GM10847 (cell line): Measurements from ENCODE around the gene LHPP.

Experiments used
- POLR2A ChIP-seq: IDR thresholded peaks from 2 replicates; pipeline ENCODE4 v1.6.1; 2011; ENCODE audit not compliant: insufficient read length; ENCODE audit errors: extremely low read depth

Gene LHPP

GRCh38 chr10:124572751-124573150, 111.1 kb downstream of the LHPP start:
- TF ChIP-seq POLR2A, result no peak

GRCh38 chr10:124573726-124574455, 112.3 kb downstream of the LHPP start:
- TF ChIP-seq POLR2A, result no peak

GRCh38 chr10:124574456-124575070, 112.9 kb downstream of the LHPP start:
- no peak for TF ChIP-seq POLR2A

GRCh38 chr10:124575107-124576035, 113.7 kb downstream of the LHPP start:
- no peak for TF ChIP-seq POLR2A

GRCh38 chr10:124576526-124577420, 115.2 kb downstream of the LHPP start:
- TF ChIP-seq POLR2A, result no peak

- no peak for TF ChIP-seq POLR2A
Observed at GRCh38 chr10:124577651-124578050, 116.0 kb downstream of the LHPP start.

GRCh38 chr10:124578231-124579010, 116.8 kb downstream of the LHPP start:
- TF ChIP-seq POLR2A, result no peak

GRCh38 chr10:124579011-124579399, 117.4 kb downstream of the LHPP start:
- TF ChIP-seq POLR2A, result no peak

- no peak for TF ChIP-seq POLR2A
Observed at GRCh38 chr10:124586142-124586541, 124.5 kb downstream of the LHPP start.

GRCh38 chr10:124587811-124588211, 126.2 kb downstream of the LHPP start:
- TF ChIP-seq POLR2A, result no peak

GRCh38 chr10:124588736-124589490, 127.3 kb downstream of the LHPP start:
- TF ChIP-seq POLR2A, result no peak

- no peak for TF ChIP-seq POLR2A
Observed at GRCh38 chr10:124589491-124590041, 127.9 kb downstream of the LHPP start.
